GM04503 (cell line): ENCODE results near the gene LMO7.
"Not testable (repeated sequence)": the region's sequence is repeated elsewhere in the genome, so short reads cannot be mapped to it uniquely, and the experiment has no call there.

ENCODE experiments used
- DNase-seq: peaks from one replicate; pipeline ENCODE4 v3.0.0-alpha.2; 2012; ENCODE audit warnings: low read depth

LMO7 gene

GRCh38 chr13:75699062-75699461 lies 62.9 kb downstream of the LMO7 start:
- DNase-seq, result no peak

- not testable (repeated sequence) for DNase-seq
These were observed 63.6 kb downstream of the LMO7 start for GRCh38 chr13:75699717-75700116.

- no peak for DNase-seq
These were observed 64.4 kb downstream of the LMO7 start for GRCh38 chr13:75700552-75700951.

- no peak for DNase-seq
These were observed 66.3 kb downstream of the LMO7 start for GRCh38 chr13:75702476-75702875.

GRCh38 chr13:75703769-75704168 lies 67.6 kb downstream of the LMO7 start:
- no peak for DNase-seq

DNA sequence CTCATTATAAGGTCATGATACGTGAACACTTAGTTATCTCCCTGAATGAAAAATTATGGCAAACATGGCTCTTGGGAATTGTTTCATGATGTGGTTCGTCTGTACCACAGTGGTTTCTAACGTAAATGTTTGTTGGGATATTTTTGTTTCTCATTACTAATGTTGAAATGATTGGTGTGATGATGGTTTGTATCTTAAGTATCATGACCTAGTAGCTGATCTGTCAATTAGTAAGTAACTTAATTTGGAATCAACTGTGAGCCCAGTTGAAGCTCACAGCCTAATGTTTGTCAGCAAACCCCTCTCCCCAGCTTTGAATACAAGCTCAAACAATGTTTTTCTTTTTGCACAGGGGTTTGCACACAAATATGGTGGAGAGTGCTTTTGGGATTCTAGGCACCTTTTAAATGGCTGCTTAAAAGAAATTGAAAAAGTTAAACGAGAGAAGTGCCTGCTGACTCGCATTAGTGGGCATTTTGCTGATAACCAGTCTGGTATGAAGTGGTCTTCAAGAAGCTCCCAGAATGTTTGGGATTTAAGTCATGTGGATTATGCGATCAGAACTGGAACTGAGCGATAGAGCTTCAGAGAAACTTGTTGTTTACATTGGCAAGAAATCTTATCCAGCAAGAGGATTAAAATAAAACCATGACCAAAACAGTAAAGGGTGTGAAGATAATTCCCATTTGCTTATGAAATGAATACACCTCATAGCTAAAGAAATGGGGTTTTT lies 68.2 kb downstream of the LMO7 start:
- DNase-seq, result no peak

GRCh38 chr13:75704927-75705288 lies 68.8 kb downstream of the LMO7 start:
- no peak for DNase-seq

- DNase-seq, result no peak
These were observed 69.3 kb downstream of the LMO7 start for GRCh38 chr13:75705395-75705794.

- no peak for DNase-seq
These were observed 69.8 kb downstream of the LMO7 start for GRCh38 chr13:75705908-75706307.

DNA sequence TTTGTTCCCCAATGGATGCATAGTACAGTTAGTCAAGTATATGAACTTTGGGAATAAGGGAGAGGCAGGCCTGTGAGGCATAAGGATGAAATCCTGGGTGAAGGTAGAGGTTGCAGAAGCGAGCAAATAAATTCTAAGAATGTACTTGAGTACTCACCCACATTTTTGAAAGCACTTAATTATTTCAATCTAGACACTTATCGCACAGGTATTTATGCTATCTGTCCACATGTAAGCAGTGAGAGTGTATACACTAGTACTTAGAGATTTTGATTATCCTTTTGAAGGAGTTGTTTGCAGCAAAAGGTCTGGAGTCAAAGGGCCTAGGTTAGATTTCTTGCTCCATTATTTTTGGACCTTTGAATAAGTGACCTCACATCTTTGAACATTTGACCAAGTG lies 77.7 kb downstream of the LMO7 start:
- DNase-seq, result no peak

GRCh38 chr13:75715601-75716523 lies 79.7 kb downstream of the LMO7 start:
- DNase-seq, result no peak

GRCh38 chr13:75717525-75717924 lies 81.4 kb downstream of the LMO7 start:
- no peak for DNase-seq

DNA sequence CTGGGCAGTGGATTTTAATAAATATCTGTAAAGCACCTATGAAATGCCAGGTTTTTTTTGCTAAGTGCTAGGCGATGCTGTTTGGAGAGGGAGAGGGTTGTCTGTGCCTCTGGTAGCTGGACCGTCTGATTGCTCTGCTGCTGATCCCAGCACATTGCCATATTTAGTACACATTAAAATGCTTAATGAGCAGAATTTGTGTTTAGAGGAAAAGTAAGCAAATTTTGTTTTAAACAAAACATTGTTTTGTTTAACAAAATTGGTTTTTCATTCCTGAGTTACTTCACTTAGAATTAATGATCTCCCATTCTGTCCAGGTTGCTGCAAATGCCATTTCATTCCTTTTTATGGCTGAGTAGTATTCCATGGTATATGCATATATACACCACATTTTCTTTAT lies 85.2 kb downstream of the LMO7 start:
- no peak for DNase-seq

DNA sequence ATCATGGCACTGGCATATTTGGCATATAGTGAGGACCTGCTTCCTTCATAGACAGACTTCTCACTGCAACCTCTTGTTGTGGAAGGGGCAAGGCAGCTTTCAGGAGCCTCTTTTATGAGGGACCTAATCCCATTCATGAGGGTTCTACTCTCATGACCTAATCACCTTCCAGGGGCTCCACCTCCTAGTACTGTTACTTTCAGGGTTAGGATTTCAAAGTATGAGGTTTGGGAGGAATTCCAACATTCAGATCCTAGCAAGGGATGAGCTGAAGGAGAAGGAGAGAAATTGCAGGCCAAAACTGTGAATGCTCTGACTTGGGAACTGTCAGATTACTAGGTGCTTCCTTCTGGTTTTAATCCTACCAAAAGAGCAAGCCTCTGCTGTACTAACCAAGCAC lies 87.8 kb downstream of the LMO7 start:
- DNase-seq, result no peak

- no peak for DNase-seq
These were observed 88.8 kb downstream of the LMO7 start for GRCh38 chr13:75724752-75725517.

GRCh38 chr13:75725736-75726135 lies 89.6 kb downstream of the LMO7 start:
- DNase-seq, result no peak

GRCh38 chr13:75726306-75726705 lies 90.2 kb downstream of the LMO7 start:
- no peak for DNase-seq

GRCh38 chr13:75733113-75733512 lies 97.0 kb downstream of the LMO7 start:
- DNase-seq, result not testable (repeated sequence)

DNA sequence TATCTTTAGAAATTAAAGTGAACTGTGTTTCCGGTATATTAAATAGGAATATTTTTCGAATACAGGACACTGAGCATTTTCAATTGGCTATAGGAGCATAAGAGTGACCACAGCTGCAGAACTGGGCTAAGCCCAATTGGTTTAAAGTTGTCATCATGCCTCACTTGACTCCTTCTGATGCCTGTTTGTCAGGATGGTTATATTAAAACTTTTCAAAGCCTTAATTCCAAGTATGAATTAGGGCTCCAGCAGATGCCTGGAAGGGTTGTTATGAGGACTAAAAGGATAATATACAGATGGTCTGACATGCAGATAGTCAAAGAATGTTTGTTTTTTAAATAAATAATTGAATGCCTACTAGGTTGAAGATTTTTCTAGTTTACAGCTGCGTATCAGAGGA lies 100.0 kb downstream of the LMO7 start:
- DNase-seq, result no peak

DNA sequence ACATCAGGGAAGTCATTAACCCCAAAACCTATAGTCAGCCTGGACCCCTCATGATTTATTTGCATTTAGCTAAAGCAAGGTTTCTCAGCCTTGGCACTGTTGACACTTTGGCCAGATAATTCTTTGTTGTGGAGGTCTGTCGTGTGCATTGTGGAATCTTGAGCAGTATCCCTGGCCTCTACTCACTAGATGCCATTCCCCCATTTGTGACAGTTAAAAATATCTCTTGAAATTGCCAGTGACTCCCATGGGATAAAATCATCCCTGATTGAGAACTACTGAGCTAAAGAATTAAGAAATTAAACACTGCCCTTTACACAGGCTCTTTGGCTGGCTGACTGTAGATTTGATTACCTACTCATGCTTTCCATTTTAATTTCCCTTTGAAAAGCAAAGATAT lies 102.7 kb downstream of the LMO7 start:
- no peak for DNase-seq

DNA sequence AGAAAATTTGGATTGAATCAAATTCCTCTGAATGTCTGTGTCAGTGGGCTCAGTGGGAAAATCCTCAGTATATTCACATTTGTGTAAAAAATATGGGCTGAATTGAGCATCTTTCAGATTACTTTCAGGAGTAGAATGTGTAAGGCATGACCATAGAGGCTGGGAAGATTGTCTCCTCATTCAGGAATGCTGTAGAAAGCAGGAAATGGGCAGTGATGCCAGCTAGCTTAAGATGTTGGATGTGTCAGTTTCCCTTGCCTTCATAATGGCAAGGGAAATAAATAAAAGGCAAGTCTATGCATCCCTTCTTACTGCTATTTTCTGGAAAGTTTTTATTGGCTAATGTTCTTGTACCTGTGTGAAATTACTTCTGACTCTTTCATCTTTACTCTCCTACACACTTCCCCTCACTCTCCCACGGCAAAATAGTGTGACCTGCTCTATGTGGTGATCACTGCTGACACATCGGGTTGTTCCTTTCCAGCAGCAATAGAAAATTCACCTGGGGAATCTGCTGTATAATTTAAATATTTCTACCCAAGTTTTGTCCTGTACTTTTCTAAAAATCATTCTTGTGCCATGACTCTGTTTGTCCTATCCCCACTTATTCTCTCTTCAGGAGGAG lies 103.2 kb downstream of the LMO7 start:
- no peak for DNase-seq

DNA sequence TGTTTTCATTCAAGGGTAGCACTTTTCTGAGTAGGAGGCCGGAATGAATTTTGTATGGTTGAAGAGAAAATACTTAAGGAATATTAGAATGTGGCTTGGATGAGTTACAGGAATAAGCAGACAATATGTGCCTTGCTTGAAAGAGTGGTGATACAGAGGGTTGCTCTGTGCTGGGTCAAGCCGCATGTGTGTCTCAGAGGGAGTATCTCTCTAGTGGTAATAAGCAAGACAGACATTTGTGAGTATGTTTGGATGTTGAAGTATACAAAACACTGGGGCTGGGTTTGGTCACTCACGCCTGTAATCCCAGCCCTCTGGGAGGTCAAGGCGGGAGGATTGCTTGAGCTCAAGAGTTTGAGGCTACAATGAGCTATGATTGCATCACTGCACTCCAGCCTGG lies 103.9 kb downstream of the LMO7 start:
- DNase-seq, result no peak
